IPS DF 4.7 (cell line): ENCODE results near the gene CPA5.

ENCODE experiments used
- DNase-seq: peaks from one replicate; pipeline ENCODE4 v3.0.0-alpha.2; 2013; ENCODE audit warnings: low spot score; ENCODE audit errors: extremely low read depth

CPA5 gene

DNA sequence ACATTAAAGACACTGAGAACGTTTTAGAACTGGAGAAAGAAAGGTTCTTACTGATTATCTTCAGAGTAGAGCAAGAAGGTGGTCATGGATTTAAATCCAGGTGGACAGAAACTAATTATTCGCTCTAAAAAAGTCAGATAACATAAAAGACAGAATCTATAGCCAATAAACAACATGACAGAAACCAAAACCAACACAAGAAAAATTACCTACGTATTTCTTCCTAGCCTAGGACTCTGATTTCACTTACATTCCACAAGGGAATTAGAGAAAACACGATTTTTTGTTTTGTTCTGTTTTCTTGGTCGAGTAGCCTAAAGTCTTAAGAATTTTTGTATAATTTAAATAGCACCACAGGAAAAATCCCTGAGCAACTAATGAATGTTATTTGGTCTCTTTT, 50.8 kb downstream of the CPA5 start:
- DNase-seq, result no peak

DNA sequence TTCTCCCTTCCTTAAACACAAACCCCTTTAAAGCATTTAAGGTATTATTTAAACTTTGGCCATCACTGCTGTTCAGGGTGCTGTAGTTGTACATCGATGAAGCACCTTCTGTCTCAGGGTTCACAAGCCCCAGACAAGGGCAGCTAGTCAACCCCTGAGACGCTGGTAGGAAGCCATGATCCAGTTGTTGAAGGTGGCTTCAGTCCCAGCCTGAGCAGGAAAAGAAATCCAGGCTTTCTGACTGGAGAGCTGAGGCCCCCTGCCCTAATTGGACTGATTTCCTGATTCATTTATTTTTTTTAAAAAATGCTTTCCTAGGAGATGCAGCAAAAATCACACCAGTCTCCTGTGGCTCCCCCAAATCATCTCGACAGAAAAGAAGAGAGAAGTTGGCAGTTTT, 51.5 kb downstream of the CPA5 start:
- no peak for DNase-seq

GRCh38 chr7:130397051-130397757, 52.6 kb downstream of the CPA5 start:
- no peak for DNase-seq

- no peak for DNase-seq
Measured at GRCh38 chr7:130397758-130398073, 53.1 kb downstream of the CPA5 start.

- DNase-seq, result no peak
Measured at GRCh38 chr7:130398526-130399090, 54.0 kb downstream of the CPA5 start.

DNA sequence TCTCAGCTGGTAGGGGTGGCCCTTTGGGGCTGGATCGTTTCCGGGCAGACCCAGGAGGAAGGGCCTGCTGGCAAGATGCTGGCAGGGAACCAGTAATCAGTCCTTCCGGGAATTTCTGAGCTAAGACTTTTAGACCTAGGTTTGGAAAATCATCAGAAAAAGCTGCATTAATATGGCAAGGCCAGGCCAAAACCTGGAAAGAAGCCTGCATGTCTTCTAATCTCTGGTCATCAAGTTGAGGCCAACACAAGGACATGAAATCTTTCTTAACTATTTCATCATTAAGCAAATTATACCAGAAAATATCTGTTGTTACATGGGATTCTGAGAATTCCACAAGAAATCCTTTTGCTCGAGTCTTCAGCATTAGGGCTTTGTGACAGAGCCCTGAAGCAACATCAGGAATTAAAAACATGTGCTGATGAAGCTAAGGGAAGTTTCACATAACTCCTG, 55.5 kb downstream of the CPA5 start:
- no peak for DNase-seq

- no peak for DNase-seq
Measured at GRCh38 chr7:130401101-130401500, 56.5 kb downstream of the CPA5 start.

GRCh38 chr7:130401578-130401977, 57.0 kb downstream of the CPA5 start:
- DNase-seq, result no peak

DNA sequence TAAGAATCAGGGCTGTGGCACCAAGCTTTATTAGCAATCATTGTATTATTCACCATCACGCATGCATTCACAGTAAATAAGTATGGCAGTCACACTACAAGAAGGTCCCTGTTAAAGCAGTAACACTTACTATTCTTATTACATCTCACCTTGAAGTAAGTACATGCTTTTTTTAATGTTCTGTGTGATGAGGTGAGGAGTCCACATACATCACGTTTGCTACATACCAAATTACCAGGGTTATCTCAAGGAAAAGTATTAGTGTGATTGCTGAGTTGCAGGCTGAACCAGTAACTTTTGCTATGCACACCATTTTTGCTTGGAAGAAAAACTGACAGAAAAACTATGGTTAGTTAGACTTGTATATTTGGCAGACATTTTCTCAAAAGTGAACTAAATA, 60.4 kb downstream of the CPA5 start:
- no peak for DNase-seq

DNA sequence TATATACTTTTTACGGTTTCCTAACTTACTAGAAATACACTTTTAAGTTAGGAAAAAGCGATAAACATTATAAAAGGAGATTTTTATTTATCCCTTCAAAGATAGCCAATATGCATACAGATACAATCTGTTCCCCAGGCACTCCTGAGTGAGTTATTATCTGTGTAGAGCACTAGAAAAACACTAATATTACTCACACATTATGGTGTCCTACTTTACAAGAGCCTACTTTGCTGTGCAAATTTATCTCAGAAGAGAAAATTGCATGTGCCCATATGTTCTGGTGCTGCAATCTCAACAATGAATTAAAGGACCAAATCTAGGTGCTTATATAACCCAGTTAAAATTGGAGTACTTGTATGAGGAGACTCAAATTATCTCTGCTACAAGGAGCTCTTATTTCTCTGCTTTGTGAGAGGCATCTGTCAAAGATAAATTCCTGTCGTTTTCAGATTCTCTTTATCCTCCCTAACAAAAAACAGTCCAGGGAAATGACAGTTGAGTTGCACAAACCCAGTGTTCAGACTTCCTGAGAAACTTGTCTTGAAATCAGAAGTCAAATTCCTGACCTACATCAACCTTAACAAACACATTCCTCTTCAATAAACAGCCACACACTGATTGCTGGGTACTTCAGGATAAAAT, 64.6 kb downstream of the CPA5 start:
- DNase-seq, result no peak

DNA sequence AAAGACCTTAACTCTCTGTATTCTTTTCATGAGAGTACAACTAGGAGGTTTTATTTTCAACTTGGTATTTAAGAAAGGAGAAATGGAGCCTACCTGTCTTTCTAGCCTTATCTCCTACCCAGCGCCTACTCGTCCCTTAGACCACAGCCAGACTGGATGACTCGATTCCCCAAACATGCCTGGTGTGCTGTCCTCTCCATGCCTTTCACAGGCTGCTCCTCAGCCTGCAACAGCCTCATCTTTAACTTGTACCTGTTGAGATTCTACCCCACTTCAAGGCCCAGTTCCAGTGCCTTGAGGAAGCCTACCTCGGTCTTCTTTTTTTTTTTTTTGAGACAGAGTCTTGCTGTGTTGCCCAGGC, 65.1 kb downstream of the CPA5 start:
- no peak for DNase-seq

- no peak for DNase-seq
Measured at GRCh38 chr7:130410868-130411541, 66.4 kb downstream of the CPA5 start.

- no peak for DNase-seq
Measured at GRCh38 chr7:130413201-130413600, 68.6 kb downstream of the CPA5 start.

DNA sequence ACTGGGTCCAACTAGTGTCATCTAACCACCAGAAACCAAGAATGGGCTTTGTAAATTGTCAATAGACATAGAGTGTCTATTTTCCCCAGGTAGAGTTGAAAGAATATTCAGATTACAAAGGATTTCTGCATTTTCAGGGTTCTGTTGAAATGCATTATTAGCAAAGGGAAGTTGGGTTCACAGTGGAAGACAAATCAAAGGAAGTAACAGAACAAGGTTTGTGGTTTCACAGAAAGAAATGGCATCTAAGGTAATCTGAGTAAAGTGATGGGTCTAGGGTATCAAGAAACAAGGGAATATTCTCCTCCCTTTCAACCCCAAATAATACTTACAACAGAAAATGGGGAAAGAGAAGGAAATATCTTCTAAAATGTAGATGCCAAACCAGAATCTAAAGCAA, 70.4 kb downstream of the CPA5 start:
- no peak for DNase-seq

- DNase-seq, result no peak
Measured at GRCh38 chr7:130417213-130417612, 72.6 kb downstream of the CPA5 start.

DNA sequence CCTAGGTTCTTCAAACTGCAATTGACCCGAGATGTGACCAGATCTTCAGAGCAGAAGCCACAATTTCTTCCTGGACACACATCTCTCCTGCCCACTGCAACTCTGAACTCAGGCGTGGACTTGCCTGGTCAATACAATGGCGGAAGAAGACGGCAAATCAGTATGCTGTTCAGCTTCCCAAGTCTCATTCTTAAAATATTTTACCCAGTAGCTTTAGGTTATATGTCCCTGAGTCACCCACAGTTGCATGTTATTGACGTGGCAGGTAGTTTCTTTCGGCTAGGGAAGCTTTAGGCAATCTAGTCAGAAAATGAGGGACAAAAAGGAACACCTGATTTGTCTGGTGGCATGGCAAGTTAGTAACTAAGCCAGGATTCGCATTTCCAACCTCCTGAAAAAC, 73.7 kb downstream of the CPA5 start:
- DNase-seq, result no peak
